Calu3 (cell line): ENCODE results near the gene OR2T1. TPM values are rescaled to one million over a fixed set of nuclear protein-coding genes. Genes with fewer than 3 reads are reported as not detected.

Experiments
- BruUV-seq: library from RNA; stranded (reverse); fragments of 400-500 nt; replicated peaks from 2 replicates; lab custom pipeline; 2021; lab: Mats Ljungman, UMichigan
- CTCF ChIA-PET: fragments of 300-600 bp; sonication (Branson Sonifier 250); formaldehyde crosslinking; loops from one replicate; lab custom pipeline; 2022; ENCODE audit warnings: antibody characterized with exemption; lab: Charles Lee
- DNase-seq: peaks from one replicate; pipeline ENCODE4 v3.0.0; 2022
- H3K27ac Mint-ChIP-seq: one replicate; pipeline ENCODE4 v1.8.0; 2022; ENCODE audit warnings: mixed read lengths; ENCODE audit not compliant: unreplicated experiment
- H3K27me3 Mint-ChIP-seq: one replicate; pipeline ENCODE4 v1.8.0; 2022; ENCODE audit warnings: mixed read lengths; ENCODE audit not compliant: unreplicated experiment
- H3K36me3 Mint-ChIP-seq: one replicate; pipeline ENCODE4 v1.8.0; 2022; ENCODE audit warnings: mild to moderate bottlenecking, moderate library complexity, mixed read lengths; ENCODE audit not compliant: insufficient read depth, unreplicated experiment
- H3K4me1 Mint-ChIP-seq: one replicate; pipeline ENCODE4 v1.8.0; 2022; ENCODE audit warnings: mild to moderate bottlenecking, low read depth, mixed read lengths; ENCODE audit not compliant: unreplicated experiment
- H3K4me3 Mint-ChIP-seq: one replicate; pipeline ENCODE4 v1.8.0; 2022; ENCODE audit warnings: mild to moderate bottlenecking, low read depth, moderate library complexity, mixed read lengths; ENCODE audit not compliant: unreplicated experiment
- H3K9me3 Mint-ChIP-seq: one replicate; pipeline ENCODE4 v1.8.0; 2022; ENCODE audit warnings: low read depth, mixed read lengths; ENCODE audit not compliant: unreplicated experiment
- intact Hi-C: fragments of 100-400 bp; cut with micrococcal nuclease; formaldehyde crosslinking; loops from one replicate; pipeline ENCODE4 v1.10.0; 2022; ENCODE audit not compliant: unreplicated experiment
- total RNA-seq: library from RNA; stranded (reverse); gene quantifications from 2 replicates; pipeline ENCODE4 v1.2.3, GENCODE V29; 2022
- TF ChIP-seq, protein P1 (sequence below): fragments of 200-600 bp; IDR thresholded peaks from one replicate; pipeline ENCODE4 v1.8.0; 2022; ENCODE audit warnings: antibody characterized with exemption; ENCODE audit not compliant: unreplicated experiment

Gene OR2T1
- total RNA-seq, 1 experiment from 2014 or later = not detected

DNA sequence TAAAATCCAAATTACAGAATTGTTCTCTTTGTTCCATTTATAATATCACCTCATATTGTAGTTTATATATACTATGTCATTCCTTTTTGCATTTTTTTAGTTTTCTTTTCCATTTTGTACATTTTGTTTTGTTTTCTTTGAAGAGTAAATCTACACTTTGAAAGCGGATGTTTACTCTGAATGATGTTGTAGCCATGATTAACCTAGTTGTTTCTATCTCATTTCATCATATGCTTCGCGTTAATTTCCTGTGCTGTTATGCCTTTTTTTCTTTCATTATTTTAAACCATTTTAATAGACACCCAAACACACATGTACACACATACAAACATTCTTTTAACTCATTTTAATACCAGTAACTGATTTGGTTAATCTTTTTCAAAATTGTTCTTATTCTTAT, 22.0 kb upstream of the OR2T1 start:
- no peak for DNase-seq
- H3K4me3 Mint-ChIP-seq = no peak overlapping the region
- no peaks in the 10 kb centered on the region for H3K36me3 Mint-ChIP-seq
- intact Hi-C loops = no loop called here
- H3K27me3 Mint-ChIP-seq = no peaks in the 10 kb centered on the region
- no TSS peak for BruUV-seq
- peaks cover 20% of the 10 kb centered on the region for H3K9me3 Mint-ChIP-seq
- TF ChIP-seq, protein P1, sequence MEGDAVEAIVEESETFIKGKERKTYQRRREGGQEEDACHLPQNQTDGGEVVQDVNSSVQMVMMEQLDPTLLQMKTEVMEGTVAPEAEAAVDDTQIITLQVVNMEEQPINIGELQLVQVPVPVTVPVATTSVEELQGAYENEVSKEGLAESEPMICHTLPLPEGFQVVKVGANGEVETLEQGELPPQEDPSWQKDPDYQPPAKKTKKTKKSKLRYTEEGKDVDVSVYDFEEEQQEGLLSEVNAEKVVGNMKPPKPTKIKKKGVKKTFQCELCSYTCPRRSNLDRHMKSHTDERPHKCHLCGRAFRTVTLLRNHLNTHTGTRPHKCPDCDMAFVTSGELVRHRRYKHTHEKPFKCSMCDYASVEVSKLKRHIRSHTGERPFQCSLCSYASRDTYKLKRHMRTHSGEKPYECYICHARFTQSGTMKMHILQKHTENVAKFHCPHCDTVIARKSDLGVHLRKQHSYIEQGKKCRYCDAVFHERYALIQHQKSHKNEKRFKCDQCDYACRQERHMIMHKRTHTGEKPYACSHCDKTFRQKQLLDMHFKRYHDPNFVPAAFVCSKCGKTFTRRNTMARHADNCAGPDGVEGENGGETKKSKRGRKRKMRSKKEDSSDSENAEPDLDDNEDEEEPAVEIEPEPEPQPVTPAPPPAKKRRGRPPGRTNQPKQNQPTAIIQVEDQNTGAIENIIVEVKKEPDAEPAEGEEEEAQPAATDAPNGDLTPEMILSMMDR = no peak
- CTCF ChIA-PET = no interaction called here
- no peak overlapping the region for H3K27ac Mint-ChIP-seq
- no peaks in the 10 kb centered on the region for H3K4me1 Mint-ChIP-seq

DNA sequence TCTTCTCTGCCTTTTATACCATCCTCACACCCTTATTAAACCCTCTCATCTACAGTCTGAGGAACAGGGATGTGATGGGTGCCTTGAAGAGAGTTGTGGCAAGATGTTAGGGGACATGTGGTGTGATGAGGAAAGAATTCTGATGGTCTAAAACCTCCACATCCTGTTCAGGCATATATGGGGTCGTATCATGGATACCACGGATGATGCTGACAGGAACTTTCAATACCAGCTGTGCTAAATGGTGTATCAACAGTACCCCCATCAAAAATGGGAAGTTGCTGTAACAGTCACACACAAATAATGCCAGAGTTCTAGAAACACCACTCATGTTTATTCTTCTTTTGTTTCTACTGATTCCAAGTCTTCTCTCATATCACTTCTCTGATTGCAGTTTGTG, 14.4 kb upstream of the OR2T1 start:
- Mint-ChIP-seq H3K27ac (no peak overlapping the region), H3K9me3 (peaks cover 32% of the 10 kb centered on the region), H3K27me3 (no peaks in the 10 kb centered on the region), H3K36me3 (no peaks in the 10 kb centered on the region), H3K4me1 (no peaks in the 10 kb centered on the region), H3K4me3 (no peak overlapping the region)
- no peak for DNase-seq
- no TSS peak for BruUV-seq
- intact Hi-C loops = no loop called here
- CTCF ChIA-PET = no interaction called here
- TF ChIP-seq, protein P1 = no peak

DNA sequence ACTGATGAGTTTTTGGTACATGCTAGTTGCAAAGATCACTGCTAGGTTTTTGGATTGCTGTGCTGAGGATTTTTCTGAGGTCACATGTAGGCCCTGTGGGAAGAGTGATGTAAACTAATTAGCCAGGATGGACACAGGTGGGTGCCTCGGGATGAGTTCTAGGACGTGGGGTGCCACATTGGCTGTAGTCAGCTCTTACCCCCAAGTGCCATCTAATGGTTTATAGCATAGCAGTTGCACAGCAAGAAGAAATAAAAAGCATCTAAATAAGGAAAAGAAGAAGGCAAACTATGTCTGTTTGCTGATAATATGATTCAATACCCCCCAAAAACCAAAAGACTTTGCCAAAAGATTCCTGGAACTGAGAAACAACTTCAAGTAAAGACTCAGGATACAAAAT, 9.8 kb upstream of the OR2T1 start:
- Mint-ChIP-seq H3K27me3 (no peaks in the 10 kb centered on the region), H3K27ac (no peak overlapping the region), H3K4me1 (no peaks in the 10 kb centered on the region), H3K4me3 (no peak overlapping the region), H3K36me3 (no peaks in the 10 kb centered on the region), H3K9me3 (peaks cover 30% of the 10 kb centered on the region)
- CTCF ChIA-PET = no interaction called here
- no TSS peak for BruUV-seq
- DNase-seq = no peak
- TF ChIP-seq, protein P1 = no peak
- intact Hi-C loops = no loop called here

DNA sequence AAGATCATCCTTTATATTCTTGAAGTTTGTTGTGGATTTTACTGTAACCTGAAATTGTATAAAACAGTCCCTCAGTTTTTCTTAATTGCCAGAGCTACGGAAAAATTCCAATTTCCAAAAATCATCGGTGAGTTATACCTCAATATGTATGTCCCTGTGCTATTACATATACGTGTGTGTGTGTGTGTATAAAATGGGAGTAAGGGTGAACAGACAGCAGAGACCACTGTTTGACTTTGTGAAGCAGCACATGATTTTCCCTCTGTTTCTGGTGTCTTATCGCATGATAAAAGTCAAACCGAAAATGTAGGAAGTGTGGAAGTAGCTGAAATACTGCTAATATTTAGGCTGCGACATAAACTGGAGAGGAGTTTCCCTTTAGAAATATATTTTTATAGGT, 1.2 kb downstream of the OR2T1 start:
- Mint-ChIP-seq H3K4me1 (no peaks in the 10 kb centered on the region), H3K27ac (no peak overlapping the region), H3K36me3 (no peaks in the 10 kb centered on the region), H3K4me3 (no peak overlapping the region), H3K27me3 (no peaks in the 10 kb centered on the region), H3K9me3 (peaks cover 14% of the 10 kb centered on the region)
- TF ChIP-seq, protein P1 = no peak
- no TSS peak for BruUV-seq
- CTCF ChIA-PET = no interaction called here
- intact Hi-C loops = no loop called here
- no peak for DNase-seq
